Stomach (tissue), 4 donors: Measurements from ENCODE around the gene OR52E5.

Experiments
- EP300 ChIP-seq: sonication (generic); formaldehyde crosslinking; IDR thresholded peaks from one replicate; pipeline ENCODE4 v1.6.1; 2017; ENCODE audit warnings: antibody characterized with exemption
- TF ChIP-seq, protein P1 (sequence below), 7 experiments: fragments of 450-650 bp in 4 of 7; fragments of 200-600 bp in 3 of 7; sonication (generic) in 3 of 7; IDR thresholded peaks; one replicate each; pipeline ENCODE4 v1.5.1; 2016 to 2019; ENCODE audit warnings: antibody characterized with exemption in 7 of 7, control low read depth in 2 of 7, mild to moderate bottlenecking in 1 of 7

GRCh38 chr11:5880329-5880728 lies 12.7 kb upstream of the OR52E5 start, which contains the start of gene OR52E4:
- TF ChIP-seq, protein P1, sequence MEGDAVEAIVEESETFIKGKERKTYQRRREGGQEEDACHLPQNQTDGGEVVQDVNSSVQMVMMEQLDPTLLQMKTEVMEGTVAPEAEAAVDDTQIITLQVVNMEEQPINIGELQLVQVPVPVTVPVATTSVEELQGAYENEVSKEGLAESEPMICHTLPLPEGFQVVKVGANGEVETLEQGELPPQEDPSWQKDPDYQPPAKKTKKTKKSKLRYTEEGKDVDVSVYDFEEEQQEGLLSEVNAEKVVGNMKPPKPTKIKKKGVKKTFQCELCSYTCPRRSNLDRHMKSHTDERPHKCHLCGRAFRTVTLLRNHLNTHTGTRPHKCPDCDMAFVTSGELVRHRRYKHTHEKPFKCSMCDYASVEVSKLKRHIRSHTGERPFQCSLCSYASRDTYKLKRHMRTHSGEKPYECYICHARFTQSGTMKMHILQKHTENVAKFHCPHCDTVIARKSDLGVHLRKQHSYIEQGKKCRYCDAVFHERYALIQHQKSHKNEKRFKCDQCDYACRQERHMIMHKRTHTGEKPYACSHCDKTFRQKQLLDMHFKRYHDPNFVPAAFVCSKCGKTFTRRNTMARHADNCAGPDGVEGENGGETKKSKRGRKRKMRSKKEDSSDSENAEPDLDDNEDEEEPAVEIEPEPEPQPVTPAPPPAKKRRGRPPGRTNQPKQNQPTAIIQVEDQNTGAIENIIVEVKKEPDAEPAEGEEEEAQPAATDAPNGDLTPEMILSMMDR (IDR thresholded peaks at IDR 0.05), result no peak
- no peak for TF ChIP-seq EP300
